Measurements from ENCODE around the gene FILIP1L.

FILIP1L gene

GRCh38 chr3:99873269-99874102 lies 240.8 kb downstream of the FILIP1L start:
- no peak overlapping the region for H3K4me3 ChIP-seq (ENCODE audit: low read depth, low read length)

DNA sequence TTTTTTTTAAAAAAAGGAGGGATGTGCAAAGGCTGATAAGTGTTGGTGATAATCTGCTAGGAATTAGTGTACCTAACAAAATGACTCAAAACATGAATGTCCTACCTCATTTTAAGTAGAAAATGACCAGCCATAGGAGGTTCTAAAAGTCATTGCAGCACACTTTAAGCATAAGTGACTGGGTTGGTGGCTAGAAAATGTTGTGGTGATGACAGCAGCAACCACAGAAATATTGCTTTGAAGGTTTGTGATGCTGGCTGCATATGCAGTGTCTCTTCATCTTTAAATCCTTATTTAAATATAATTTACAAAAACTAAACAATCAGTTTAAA lies 241.4 kb downstream of the FILIP1L start:
- H3K4me3 ChIP-seq (ENCODE audit: low read depth, low read length) = no peak overlapping the region

GRCh38 chr3:99871231-99872045 lies 242.9 kb downstream of the FILIP1L start:
- no peak overlapping the region for H3K4me3 ChIP-seq (ENCODE audit: low read depth, low read length)

GRCh38 chr3:99870712-99871111 lies 243.6 kb downstream of the FILIP1L start:
- H3K4me3 ChIP-seq (ENCODE audit: low read depth, low read length) = no peak overlapping the region

DNA sequence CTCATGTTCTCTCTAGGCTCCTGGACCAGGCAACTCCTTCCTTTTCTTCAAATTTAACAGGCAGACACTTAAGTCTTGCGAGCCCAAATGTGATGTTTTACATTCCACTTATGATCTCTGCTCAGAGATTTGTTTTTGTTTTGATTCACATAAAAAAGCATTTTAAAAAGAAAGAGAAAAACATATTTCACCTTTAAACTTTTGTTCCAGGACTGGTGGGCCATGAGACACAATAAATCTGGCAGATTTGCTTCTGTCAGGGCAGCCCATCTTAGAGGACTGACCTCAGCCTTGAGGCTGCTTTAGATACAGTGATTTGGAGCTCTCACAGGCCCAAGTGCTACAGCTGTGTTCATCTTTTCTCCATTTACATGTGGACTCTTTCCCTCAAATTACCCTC lies 244.7 kb downstream of the FILIP1L start:
- no peak overlapping the region for H3K4me3 ChIP-seq (ENCODE audit: low read depth, low read length)

DNA sequence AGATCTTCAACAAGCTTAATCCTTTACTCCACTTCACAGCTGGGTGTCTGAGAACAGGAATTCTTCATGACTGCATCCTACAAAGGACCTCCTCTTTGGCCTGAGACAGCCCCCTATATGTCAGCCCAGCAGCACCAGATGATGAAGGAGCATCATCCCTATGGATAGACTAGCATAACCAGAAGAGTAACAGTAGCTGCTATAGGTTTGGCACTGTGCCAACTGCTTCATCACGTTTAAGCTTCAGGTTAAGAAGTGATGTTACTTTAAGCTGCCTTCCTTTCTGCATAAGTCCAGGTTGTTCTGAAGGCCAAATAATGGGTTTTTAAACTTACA lies 246.0 kb downstream of the FILIP1L start:
- no peak overlapping the region for H3K4me3 ChIP-seq (ENCODE audit: low read depth, low read length)

GRCh38 chr3:99867594-99868310 lies 246.5 kb downstream of the FILIP1L start:
- no peak overlapping the region for H3K4me3 ChIP-seq (ENCODE audit: low read depth, low read length)

- H3K4me3 ChIP-seq (ENCODE audit: low read depth, low read length) = no peak overlapping the region
Observed at GRCh38 chr3:99866261-99866761, 248.0 kb downstream of the FILIP1L start.

DNA sequence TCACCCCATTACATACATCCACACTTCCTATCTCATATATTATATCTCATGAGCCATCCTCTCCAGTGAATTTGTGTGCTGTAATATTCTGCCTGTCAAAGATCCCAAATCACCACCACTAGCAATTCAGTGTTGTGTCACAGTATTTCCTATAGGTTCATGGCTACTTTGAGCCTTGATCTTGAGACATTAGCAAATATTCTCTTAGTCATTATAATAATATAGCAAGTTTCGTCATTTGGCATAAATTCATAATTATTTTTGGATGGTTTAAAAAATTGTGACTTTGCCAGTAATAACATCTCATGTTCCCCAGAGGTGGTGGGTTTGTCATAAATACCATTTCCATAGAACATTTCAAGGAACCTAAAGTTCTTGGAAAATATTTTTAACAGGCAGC lies 249.0 kb downstream of the FILIP1L start:
- H3K4me3 ChIP-seq (ENCODE audit: low read depth, low read length) = no peak overlapping the region

GRCh38 chr3:99864289-99864688 lies 250.0 kb downstream of the FILIP1L start:
- H3K4me3 ChIP-seq (ENCODE audit: low read depth, low read length) = no peak overlapping the region

- no peak overlapping the region for H3K4me3 ChIP-seq (ENCODE audit: low read depth, low read length)
Observed at GRCh38 chr3:99863588-99863987, 250.7 kb downstream of the FILIP1L start.

GRCh38 chr3:99863002-99863401 lies 251.3 kb downstream of the FILIP1L start:
- H3K4me3 ChIP-seq (ENCODE audit: low read depth, low read length) = no peak overlapping the region

- H3K4me3 ChIP-seq (ENCODE audit: low read depth, low read length) = no peak overlapping the region
Observed at GRCh38 chr3:99862208-99862607, 252.1 kb downstream of the FILIP1L start.

DNA sequence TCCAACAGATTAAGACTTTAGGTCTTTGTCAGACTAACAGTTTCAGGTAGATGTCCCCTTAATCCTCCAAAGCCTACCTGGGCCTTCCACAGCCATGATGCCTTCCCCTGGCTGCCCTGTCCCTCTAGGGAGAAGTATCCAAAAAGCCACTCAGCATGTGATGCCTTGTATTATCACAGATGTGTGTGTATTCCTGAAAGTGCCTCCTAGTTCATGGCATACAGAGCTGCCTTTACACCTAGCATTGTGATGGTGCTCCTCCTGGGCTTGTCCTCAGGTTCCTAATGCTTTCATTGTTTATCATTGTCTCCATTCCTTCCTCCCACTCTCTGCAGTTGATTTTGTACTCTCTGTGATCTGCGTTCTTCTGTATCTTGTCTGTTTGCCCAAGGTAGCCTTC lies 253.1 kb downstream of the FILIP1L start:
- no peak overlapping the region for H3K4me3 ChIP-seq (ENCODE audit: low read depth, low read length)

GRCh38 chr3:99859825-99860224 lies 254.5 kb downstream of the FILIP1L start:
- no peak overlapping the region for H3K4me3 ChIP-seq (ENCODE audit: low read depth, low read length)

DNA sequence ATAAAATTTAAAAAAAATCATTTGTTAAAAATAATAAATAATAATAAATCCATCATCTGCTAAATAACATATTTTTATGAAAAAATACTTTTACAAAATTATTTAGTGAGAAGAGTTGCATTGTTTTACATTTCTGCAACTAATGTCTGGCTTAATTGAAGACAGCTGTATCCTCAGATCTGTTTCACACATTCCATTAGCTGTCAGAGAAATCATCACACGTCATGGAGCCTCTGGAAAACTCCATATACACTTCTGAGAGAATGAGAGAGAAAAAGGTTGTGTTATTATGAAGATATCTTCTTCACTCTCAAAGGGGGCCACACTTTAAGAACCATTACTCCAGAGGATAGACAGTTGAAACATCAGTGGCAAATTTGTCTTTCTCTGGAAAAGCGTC lies 255.8 kb downstream of the FILIP1L start:
- no peak overlapping the region for H3K4me3 ChIP-seq (ENCODE audit: low read depth, low read length)

DNA sequence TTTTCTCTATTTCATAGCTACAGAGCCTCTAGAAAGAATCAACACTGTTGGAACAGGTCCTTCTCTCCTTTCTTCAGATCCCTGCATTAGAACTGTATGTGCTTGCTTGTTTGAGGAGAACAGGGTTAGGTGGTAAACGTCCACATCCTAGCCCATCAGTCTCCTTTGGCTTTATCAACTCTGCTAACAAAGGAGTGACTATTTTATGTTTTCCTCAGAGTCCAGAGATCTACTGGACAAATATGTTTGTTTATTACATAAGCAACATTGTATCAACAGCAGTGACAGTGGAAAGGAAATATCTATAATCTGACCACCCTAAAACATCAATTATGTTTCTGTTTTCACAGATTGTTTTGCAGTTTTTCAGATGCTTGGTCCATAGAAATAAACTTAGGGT lies 257.0 kb downstream of the FILIP1L start:
- H3K4me3 ChIP-seq (ENCODE audit: low read depth, low read length) = no peak overlapping the region

- H3K4me3 ChIP-seq (ENCODE audit: low read depth, low read length) = no peak overlapping the region
Observed at GRCh38 chr3:99856437-99857220, 257.7 kb downstream of the FILIP1L start.

DNA sequence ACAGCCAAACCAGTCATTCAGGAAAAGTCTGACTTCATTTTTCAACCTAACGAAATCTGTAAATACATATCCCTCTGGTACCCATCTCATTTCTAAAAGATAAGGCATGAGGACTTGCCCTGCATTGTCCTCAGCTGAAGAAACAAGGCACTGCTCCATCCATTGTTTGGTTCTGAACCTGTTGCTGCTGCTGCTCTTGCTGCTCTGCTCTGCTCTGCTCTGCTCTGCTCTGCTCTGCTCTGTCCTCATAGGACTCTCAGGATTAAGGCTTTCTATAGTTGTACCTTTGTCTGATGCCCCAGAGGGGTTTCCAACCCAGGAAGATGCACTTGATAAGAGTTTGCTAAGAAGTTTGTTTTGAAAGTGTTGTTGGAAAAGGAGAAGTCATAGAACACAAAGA lies 258.4 kb downstream of the FILIP1L start:
- no peak overlapping the region for H3K4me3 ChIP-seq (ENCODE audit: low read depth, low read length)

DNA sequence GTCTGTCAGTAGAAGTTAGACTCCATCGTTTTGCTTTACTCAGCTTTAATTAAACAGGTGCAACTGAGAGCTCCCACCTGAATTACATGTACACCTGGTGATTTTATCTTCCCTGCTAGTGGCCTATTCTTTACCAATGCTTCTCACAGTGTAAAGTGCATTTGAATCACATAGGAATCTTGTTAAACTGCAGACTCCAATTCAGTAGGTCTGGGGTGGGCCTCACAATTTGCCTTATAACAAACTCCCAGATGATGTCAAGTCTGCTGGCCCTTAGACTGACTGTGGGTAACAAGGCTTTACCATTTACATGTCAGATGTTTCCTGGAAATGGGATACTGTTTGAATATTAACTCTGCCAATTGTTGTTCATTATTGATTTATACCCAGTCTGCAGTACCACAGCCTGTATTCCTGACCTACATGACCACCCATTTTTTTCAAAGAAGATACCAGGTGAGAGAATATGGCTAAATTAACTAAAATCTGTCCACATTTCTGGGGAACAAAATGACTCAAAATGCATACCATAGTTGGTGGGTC lies 259.5 kb downstream of the FILIP1L start:
- H3K4me3 ChIP-seq (ENCODE audit: low read depth, low read length) = no peak overlapping the region

GRCh38 chr3:99852851-99853250 lies 261.4 kb downstream of the FILIP1L start:
- no peak overlapping the region for H3K4me3 ChIP-seq (ENCODE audit: low read depth, low read length)

Data from iPS-11a (cell line).